Measurements from ENCODE around the gene SND1.

GRCh38 chr7:128100225-128100948, 448.4 kb downstream of the SND1 start:
- TF ChIP-seq CTCF (conservative IDR thresholded peaks at IDR 0.05 in 1 of 2, IDR thresholded peaks at IDR 0.05 in 1 of 2; ENCODE audit: extremely low read depth in 1 of 2, insufficient read depth in 1 of 2, low read depth in 1 of 2, low read length in 2 of 2) (no peak), EZH2 (IDR thresholded peaks at IDR 0.05; ENCODE audit: borderline replicate concordance, low read length) (no peak)

All from mammary epithelial cell (primary cell).